HUDEP-2 (cell line): ENCODE results near the gene LRRC61.
A peak's percentile ranks its signal among the peaks of the same experiment; 100 is the strongest.
"Not testable (repeated sequence)": the region's sequence is repeated elsewhere in the genome, so short reads cannot be mapped to it uniquely, and the experiment has no call there.

Source experiments
- DNase-seq, 76 experiments: peaks; one replicate each; lab custom pipeline; 2025; ENCODE audit not compliant: unreplicated experiment in 76 of 76; lab: John Stamatoyannopoulos, UW

LRRC61 gene

GRCh38 chr7:150307129-150307528, 16.0 kb upstream of the LRRC61 start:
- DNase-seq: no peak

DNA sequence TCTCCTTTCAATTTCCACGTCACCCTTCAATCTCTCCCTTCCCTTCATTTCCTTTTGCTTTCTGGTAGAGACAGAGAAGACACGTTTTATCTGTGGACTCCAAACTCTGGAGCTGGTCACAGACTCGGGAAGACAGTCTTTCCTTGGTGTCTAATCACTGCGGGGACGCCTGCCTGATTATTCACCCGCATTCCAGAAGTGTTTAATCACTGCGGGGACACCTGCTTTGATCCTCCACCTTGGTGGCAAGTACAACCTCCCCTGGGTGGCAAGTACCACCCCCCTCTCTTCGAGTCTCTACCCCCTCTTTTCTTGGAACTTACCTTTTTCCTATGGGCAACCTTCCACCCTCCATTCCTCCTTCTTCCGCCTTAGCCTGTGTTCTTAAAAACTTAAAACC, 15.3 kb upstream of the LRRC61 start:
- no peak for DNase-seq

DNA sequence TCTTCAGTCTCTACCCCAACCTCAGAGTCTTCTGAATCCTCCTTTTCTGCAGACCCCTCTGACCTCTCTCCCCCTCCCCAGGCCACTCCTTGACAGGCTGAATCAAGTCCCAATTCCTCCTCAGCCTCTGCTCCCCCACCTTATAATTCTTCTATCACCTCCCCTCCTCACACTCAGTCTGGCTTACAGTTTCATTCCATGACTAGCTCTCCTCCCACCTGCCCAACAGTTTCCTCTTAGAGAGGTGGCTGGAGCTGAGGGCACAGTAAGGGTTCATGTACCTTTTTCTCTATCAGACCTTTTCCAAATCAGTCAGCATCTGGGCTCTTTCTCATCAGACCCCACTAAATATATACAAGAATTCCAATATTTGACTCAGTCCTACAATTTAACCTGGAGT, 14.6 kb upstream of the LRRC61 start:
- no peak for DNase-seq

- no peak for DNase-seq
Measured at GRCh38 chr7:150311146-150311545, 12.0 kb upstream of the LRRC61 start.

DNA sequence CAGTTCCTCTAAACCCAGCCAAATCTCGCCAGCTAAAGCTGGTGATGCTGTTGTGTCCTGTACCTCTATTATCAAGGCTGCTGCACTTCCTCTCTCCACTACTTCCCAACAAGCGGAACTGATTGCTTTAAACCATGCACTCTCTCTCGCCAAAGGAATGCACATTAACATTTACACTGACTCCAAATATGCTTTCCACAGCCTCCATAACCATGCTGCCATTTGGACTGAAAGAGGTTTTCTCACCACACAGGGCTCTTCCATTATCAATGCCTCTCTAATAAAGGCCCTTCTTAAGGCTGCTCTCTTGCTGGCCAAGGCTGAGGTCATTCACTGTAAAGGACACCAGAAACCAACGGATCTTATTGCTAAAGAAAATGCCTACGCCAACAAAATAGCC, 11.4 kb upstream of the LRRC61 start:
- DNase-seq: no peak

- DNase-seq: peak in 49 of 76 experiments; percentile 3 to 78 (median 31)
Measured at GRCh38 chr7:150312649-150313366, 10.3 kb upstream of the LRRC61 start.

GRCh38 chr7:150313367-150313809, 9.8 kb upstream of the LRRC61 start:
- DNase-seq: peak in 16 of 76 experiments; percentile 5 to 57 (median 22)

DNA sequence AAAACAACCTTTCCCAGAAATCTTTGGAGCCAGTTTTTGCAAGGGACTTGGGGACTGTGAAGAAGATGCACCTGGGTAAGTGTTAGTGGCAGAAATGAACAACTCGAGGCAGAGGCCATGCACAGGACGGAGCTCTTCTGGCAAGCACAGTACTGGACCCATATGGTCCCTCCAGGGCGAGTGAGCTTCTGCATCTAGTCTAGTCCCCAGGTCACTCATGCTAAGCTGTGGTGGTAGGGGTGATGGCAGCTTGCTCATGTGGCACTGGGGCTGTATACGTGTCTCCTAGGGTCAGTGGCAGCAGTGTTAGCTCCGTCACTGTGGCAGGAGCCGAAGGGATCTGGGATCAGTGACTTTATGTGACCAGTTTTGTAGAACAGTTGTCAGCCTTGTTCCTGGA, 9.3 kb upstream of the LRRC61 start:
- DNase-seq: peak in 1 of 76 experiments; percentile 31

GRCh38 chr7:150314639-150315239, 8.4 kb upstream of the LRRC61 start:
- DNase-seq: no peak

DNA sequence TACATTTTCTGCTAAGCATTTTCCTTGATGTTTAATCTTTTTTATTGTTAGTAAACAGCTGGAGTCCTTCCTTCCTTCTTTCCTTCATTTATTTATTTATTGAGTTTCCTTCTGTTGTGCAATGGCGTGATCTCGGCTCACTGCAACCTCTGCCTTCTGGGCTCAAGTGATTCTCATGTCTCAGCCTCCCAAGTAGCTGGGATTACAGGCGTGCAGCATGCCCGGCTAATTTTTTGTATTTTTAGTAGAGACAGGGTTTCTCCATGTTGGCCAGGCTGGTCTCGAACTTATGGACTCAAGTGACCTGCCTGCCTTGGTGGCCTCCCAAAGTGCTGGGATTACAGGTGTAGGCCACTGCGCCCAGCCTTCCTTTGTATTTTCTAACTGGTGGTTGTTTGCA, 6.2 kb upstream of the LRRC61 start:
- DNase-seq: not testable (repeated sequence)

DNA sequence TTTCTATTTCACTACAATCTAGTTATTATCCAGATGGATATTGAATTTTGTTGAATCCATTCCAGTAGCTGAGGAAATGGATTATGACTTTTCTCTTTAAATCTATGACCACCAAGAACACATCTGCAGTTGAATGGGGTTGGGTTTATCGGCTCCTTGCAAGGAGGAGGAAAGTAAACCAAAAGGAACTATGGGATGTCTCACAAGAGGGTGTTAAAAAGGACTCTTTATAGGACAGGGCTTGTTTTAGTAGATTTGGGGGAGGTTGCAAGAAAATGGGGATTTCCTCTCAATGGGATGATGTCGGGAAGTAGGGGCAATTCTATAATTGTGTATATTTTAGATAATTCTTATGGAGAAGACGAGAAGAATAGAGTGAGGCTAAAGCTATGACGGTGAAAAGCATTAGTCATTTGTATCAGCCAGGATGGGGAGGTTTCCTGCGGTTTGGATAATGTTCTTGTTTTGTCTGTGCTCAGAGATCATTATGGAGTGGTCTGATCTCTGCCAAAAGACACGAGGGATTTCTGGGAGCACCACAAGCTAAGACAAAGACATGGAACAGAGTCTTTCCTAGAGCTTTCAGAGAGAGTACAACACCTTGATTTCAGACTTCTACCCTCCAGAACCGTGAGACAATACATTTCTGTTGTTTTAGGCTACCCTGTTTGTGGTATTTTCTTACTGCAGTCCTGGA, 5.3 kb upstream of the LRRC61 start:
- no peak for DNase-seq

DNA sequence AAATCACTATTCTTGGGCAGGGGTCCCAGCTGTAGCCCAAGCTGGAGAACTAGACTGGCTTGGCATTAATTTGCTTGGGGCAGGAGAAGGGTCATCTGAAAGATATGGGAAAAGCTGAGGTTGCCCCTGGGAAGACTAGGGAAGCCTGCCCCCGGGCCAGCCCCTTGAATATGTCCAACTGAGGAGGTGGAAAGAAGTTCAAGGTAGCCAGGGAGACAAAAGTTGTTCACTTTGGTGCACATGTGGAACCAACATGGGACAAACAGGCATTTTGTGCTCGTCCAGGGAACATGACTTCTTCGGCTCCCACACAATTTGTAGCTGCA, 1.4 kb upstream of the LRRC61 start:
- DNase-seq: no peak

DNA sequence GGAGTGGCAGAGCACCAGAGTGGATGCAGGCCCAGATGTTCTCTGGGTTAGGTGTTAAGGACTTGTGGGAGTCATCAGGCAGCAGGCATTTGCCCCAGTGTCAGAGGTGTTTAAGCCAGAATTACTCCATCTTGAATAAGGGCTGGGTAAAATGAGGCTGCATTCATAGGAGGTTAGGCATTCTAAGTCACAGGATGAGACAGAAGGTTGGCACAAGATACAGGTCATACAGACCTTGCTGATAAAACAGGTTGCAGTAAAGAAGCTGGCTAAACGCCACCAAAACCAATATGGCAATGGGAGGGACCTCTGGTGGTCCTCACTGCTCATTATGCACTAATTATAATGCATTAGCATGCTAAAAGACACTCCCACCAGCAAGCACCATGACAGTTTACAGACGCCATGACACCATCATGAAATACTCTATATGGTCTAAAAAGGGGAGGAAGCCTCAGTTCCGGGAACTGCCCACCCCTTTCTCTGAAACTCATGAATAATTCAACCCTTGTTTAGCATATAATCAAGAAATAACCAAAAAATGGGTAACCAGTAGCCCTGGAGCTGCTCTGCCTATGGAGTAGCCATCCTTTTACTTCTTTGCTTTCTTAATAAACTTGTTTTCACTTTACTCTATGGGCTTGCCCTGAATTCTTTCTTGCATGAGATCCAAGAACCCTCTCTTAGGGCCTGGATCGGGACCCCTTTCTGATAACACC, 882 bp upstream of the LRRC61 start:
- peak in 73 of 76 experiments; percentile 17 to 89 (median 61) for DNase-seq

GRCh38 chr7:150323682-150324372, 672 bp downstream of the LRRC61 start:
- peak in 10 of 76 experiments; percentile 5 to 59 (median 44) for DNase-seq

- peak in 2 of 76 experiments; percentile 2 to 4 for DNase-seq
Measured at GRCh38 chr7:150324373-150324961, 1.3 kb downstream of the LRRC61 start.

DNA sequence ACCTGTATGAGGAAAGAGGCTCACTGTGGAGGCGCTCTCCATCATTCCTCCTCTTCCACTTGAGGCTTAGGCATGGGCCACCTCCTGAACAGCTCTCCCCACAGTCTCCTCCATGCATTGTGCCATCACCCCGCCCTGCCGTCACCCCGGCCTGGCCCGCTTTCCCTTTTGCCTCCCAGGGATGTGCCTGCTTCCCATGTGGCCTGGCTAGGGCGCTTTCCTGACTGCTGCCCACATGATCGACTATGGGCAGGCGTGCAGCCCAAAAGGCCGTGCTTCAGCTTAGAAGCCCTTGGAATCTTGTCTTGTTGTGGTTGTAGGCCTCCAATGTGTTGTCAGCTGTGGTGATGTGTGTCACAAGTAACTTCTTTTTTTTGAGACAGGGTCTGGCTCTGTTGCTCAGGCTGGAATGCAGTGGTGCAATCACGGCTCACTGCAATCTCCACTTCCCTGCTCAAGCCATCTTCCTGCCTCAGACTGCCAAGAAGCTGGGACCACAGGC, 2.0 kb downstream of the LRRC61 start:
- DNase-seq: no peak

- DNase-seq: no peak
Measured at GRCh38 chr7:150325901-150326300, 2.7 kb downstream of the LRRC61 start.

- no peak for DNase-seq
Measured at GRCh38 chr7:150326657-150327268, 3.6 kb downstream of the LRRC61 start.

DNA sequence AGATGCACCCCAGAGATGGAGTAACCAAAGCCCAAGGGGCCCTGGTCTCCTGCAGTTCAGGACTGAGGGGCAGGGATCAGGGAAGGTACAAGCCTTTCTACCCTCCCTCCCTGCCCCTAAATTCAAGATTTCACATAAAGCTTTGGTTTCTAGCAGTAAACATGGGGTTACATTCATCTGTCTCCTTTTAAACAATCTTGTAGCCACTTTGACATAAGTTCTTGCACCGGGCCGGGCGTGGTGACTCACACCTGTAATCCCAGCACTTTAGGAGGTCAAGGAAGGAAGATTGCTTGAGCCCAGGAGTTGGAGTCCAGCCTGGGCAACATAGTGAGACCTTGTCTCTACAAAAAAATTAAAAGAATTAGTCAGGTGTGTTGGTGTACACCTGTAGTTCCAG, 4.2 kb downstream of the LRRC61 start:
- DNase-seq: no peak
